Measurements from ENCODE around the gene PRKAR1B.
A peak's percentile ranks its signal among the peaks of the same experiment; 100 is the strongest.

PRKAR1B gene

DNA sequence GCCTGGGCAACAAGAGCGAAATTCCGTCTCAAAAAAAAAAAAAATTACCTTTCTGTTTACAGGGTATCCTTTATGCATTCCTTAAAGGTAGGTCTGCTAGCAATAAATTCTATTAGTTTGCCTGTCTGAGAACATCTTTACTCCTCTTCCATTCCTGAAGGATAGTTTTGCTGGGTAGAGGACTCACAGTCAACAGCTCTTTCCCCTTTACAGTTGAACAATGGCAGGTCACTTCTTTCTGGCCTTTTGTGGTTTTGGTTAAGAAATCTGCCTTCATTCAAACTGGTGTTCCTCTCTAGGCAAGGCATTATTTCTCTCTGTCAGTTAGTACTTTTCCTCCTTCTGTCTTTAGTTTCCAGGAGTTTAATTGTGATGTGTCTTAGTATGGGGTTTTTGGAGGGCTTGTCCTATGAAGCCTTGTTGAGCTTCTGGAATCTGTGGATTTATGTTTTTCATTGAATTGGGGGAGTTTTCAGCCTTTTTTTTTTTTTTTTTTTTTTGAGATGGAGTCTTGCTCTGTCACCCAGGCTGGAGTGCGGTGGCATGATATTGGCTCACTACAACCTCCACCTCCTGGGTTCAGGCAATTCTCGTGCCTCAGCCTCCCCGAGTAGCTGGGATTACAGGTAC lies 5.3 kb downstream of the PRKAR1B start:
- H3K9me3 ChIP-seq (ENCODE audit: control insufficient read depth, insufficient read depth, low read depth, low read length) = no peaks in the 10 kb centered on the region

DNA sequence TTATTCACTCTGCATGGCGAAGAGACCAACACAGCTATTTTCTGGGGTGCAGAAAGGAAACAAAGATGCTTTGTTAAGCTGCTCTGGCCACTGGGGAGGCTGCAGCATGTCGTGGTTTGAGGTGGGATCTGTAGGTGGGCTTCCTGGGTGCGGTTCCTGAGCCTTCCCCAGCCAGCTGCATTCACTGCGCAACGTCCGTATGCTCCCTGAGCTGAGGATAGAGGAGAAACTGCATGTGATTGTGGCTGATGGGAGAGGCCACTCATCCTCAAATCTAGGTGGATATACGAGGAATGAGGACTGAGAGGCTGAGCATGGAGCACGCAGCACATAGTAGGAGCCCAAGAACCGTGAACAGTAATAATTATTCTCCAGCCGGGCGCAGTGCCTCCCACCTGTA lies 10.4 kb downstream of the PRKAR1B start:
- Histone ChIP-seq H3K36me3 (ENCODE audit: control insufficient read depth in 2 of 2, insufficient read depth in 1 of 2, low read length in 2 of 2) (no peaks in the 10 kb centered on the region), H3K9me3 (ENCODE audit: control insufficient read depth, insufficient read depth, low read depth, low read length) (no peaks in the 10 kb centered on the region), H3K4me1 (ENCODE audit: control insufficient read depth, insufficient read depth, low read length) (no peaks in the 10 kb centered on the region), H3K4me3 (ENCODE audit: low read depth, low read length) (no peak overlapping the region), H3K27ac (ENCODE audit: extremely low read depth, low read depth, low read length) (no peak overlapping the region)
- POLR2A ChIA-PET = no interaction called here
- TF ChIP-seq ZNF677 (tag by site-specific recombination; IDR thresholded peaks at IDR 0.05) (no peak), FEZF1 (tag by site-specific recombination; IDR thresholded peaks at IDR 0.05) (no peak)
- TF ChIP-seq, protein P1, sequence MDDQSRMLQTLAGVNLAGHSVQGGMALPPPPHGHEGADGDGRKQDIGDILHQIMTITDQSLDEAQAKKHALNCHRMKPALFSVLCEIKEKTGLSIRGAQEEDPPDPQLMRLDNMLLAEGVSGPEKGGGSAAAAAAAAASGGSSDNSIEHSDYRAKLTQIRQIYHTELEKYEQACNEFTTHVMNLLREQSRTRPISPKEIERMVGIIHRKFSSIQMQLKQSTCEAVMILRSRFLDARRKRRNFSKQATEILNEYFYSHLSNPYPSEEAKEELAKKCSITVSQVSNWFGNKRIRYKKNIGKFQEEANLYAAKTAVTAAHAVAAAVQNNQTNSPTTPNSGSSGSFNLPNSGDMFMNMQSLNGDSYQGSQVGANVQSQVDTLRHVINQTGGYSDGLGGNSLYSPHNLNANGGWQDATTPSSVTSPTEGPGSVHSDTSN (CRISPR knock-in tag; IDR thresholded peaks at IDR 0.05) = no peak
- TF ChIP-seq, protein P2, sequence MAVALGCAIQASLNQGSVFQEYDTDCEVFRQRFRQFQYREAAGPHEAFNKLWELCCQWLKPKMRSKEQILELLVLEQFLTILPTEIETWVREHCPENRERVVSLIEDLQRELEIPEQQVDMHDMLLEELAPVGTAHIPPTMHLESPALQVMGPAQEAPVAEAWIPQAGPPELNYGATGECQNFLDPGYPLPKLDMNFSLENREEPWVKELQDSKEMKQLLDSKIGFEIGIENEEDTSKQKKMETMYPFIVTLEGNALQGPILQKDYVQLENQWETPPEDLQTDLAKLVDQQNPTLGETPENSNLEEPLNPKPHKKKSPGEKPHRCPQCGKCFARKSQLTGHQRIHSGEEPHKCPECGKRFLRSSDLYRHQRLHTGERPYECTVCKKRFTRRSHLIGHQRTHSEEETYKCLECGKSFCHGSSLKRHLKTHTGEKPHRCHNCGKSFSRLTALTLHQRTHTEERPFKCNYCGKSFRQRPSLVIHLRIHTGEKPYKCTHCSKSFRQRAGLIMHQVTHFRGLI (tag by site-specific recombination; IDR thresholded peaks at IDR 0.05) = no peak
- CTCF ChIA-PET = interaction anchor here (0.7 to 0.8 kb wide), 2 partner anchors 9 to 58 kb away, joined by 3 to 7 read pairs; no protein-coding TSS in a partner anchor

More for the DNA sequence above, 5.3 kb downstream of the PRKAR1B start:
- Histone ChIP-seq H3K4me3 (ENCODE audit: low read depth, low read length) (no peak overlapping the region), H3K4me1 (ENCODE audit: control insufficient read depth, insufficient read depth, low read length) (no peaks in the 10 kb centered on the region), H3K27ac (ENCODE audit: extremely low read depth, low read depth, low read length) (no peak overlapping the region), H3K36me3 (ENCODE audit: control insufficient read depth in 2 of 2, insufficient read depth in 1 of 2, low read length in 2 of 2) (peaks cover 0 to 5% of the 10 kb centered on the region in 2 experiments; a peak in 1 of 3 replicates)
- ChIA-PET CTCF (interaction anchor here (0.7 kb wide), 1 partner anchor 11 kb away, joined by 4 read pairs; no protein-coding TSS in a partner anchor), POLR2A (no interaction called here)
- TF ChIP-seq ZFP37 (tag by site-specific recombination; IDR thresholded peaks at IDR 0.05) (no peak), KLF10 (tag by site-specific recombination; IDR thresholded peaks at IDR 0.05) (no peak), YY2 (tag by site-specific recombination; IDR thresholded peaks at IDR 0.05) (no peak), ZNF324 (tag by site-specific recombination; IDR thresholded peaks at IDR 0.05) (no peak), SALL2 (tag by site-specific recombination; IDR thresholded peaks at IDR 0.05; ENCODE audit: borderline replicate concordance) (no peak), ZNF521 (tag by site-specific recombination; IDR thresholded peaks at IDR 0.05) (no peak), GLI2 (tag by site-specific recombination; IDR thresholded peaks at IDR 0.05; ENCODE audit: borderline replicate concordance, low read depth) (no peak), SETDB1 (IDR thresholded peaks at IDR 0.05; ENCODE audit: insufficient read length, low read length) (peak; percentile 40), ZNF248 (tag by site-specific recombination; IDR thresholded peaks at IDR 0.05) (no peak), ZNF239 (tag by site-specific recombination; IDR thresholded peaks at IDR 0.05) (0 out of 2 replicates have a peak, but pooled peaks have one; percentile 36), ZEB2 (tag by site-specific recombination; IDR thresholded peaks at IDR 0.05) (no peak), ZNF510 (tag by site-specific recombination; IDR thresholded peaks at IDR 0.05; ENCODE audit: insufficient replicate concordance) (no peak), ZNF558 (tag by site-specific recombination; IDR thresholded peaks at IDR 0.05) (peak; percentile 91), ZNF596 (tag by site-specific recombination; IDR thresholded peaks at IDR 0.05) (no peak), MYNN (tag by site-specific recombination; IDR thresholded peaks at IDR 0.05; ENCODE audit: borderline replicate concordance) (no peak), ZNF211 (tag by site-specific recombination; IDR thresholded peaks at IDR 0.05; ENCODE audit: low read depth) (0 out of 2 replicates have a peak, but pooled peaks have one; percentile 10), ZNF112 (tag by site-specific recombination; IDR thresholded peaks at IDR 0.05) (no peak)
- TF ChIP-seq, protein P3, sequence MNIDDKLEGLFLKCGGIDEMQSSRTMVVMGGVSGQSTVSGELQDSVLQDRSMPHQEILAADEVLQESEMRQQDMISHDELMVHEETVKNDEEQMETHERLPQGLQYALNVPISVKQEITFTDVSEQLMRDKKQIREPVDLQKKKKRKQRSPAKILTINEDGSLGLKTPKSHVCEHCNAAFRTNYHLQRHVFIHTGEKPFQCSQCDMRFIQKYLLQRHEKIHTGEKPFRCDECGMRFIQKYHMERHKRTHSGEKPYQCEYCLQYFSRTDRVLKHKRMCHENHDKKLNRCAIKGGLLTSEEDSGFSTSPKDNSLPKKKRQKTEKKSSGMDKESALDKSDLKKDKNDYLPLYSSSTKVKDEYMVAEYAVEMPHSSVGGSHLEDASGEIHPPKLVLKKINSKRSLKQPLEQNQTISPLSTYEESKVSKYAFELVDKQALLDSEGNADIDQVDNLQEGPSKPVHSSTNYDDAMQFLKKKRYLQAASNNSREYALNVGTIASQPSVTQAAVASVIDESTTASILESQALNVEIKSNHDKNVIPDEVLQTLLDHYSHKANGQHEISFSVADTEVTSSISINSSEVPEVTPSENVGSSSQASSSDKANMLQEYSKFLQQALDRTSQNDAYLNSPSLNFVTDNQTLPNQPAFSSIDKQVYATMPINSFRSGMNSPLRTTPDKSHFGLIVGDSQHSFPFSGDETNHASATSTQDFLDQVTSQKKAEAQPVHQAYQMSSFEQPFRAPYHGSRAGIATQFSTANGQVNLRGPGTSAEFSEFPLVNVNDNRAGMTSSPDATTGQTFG (tag by site-specific recombination; IDR thresholded peaks at IDR 0.05; ENCODE audit: borderline replicate concordance) = no peak
- TF ChIP-seq, protein P4, sequence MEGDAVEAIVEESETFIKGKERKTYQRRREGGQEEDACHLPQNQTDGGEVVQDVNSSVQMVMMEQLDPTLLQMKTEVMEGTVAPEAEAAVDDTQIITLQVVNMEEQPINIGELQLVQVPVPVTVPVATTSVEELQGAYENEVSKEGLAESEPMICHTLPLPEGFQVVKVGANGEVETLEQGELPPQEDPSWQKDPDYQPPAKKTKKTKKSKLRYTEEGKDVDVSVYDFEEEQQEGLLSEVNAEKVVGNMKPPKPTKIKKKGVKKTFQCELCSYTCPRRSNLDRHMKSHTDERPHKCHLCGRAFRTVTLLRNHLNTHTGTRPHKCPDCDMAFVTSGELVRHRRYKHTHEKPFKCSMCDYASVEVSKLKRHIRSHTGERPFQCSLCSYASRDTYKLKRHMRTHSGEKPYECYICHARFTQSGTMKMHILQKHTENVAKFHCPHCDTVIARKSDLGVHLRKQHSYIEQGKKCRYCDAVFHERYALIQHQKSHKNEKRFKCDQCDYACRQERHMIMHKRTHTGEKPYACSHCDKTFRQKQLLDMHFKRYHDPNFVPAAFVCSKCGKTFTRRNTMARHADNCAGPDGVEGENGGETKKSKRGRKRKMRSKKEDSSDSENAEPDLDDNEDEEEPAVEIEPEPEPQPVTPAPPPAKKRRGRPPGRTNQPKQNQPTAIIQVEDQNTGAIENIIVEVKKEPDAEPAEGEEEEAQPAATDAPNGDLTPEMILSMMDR (tag by site-specific recombination; IDR thresholded peaks at IDR 0.05) = no peak
